HG02885 (cell line): ENCODE measurements around the gene GPR143.
"Not testable (repeated sequence)": the region's sequence is repeated elsewhere in the genome, so short reads cannot be mapped to it uniquely, and the experiment has no call there.

ENCODE experiments used
- ATAC-seq: cut with Tn5 transposase; IDR thresholded peaks from one replicate; pipeline ENCODE4 v1.9.1; 2021; ENCODE audit warnings: mild to moderate bottlenecking; ENCODE audit not compliant: unreplicated experiment, poor library complexity

GPR143 gene

DNA sequence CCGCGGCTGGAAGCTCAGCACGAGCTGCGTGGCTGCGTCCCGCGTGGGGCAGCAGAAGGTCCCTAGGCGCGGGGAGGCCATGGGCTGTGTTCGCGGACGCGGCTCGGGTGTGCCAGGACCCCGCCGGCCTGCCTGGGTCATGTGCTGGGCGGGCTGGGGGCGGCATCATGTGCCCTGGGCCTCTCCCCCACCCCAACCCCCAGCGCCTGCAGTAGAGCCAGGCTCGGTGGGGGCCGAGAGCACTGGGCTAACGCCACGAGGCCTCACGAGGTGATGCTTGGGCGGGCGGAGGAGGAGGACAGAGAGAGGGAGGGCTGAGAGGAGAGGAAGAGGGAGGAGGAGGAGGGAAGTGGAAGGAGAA lies at the start of gene GPR143:
Gene GPR143 (minus strand): TSS at position 111 of the 361 bp plus-strand sequence. CDS start 30 bp downstream, at position 81.
- ATAC-seq: no peak

DNA sequence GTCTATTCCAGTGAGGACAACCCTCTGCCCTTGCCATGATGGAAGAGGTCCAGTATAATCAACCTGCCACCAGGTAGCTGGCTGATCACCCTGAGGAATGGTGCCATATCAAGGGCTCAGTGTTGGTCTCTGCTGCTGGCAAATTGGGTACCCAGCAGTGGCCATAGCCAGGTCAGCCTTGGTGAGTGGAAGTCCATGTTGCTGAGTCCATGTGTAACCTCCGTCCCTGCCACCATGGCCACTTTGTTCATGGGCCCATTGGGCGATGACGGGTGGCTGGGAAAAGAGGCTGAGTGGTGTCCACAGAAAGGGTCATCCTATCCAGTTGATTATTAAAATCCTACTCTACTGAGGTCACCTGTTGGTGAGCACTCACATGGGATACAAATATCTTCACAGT lies 45.4 kb upstream of the GPR143 start:
- ATAC-seq: not testable (repeated sequence)

DNA sequence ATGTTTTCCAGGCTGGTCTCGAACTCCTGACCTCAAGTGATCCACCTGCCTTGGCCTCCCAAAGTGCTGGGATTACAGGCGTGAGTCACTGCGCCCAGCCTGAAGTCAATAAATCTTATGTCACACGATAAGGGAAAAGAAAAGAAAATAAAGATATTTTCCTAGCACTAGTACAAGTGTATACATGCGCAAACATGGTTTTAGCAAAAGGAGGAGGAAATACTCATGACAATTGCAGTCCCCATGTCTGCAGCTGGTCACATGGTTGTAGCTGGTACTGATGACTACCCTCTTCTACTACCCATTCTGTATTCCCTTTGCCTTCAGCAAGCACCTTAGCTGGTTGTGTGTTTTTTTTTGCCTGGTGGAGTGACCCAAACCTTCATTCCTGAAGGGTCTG lies 44.2 kb upstream of the GPR143 start:
- ATAC-seq: not testable (repeated sequence)

DNA sequence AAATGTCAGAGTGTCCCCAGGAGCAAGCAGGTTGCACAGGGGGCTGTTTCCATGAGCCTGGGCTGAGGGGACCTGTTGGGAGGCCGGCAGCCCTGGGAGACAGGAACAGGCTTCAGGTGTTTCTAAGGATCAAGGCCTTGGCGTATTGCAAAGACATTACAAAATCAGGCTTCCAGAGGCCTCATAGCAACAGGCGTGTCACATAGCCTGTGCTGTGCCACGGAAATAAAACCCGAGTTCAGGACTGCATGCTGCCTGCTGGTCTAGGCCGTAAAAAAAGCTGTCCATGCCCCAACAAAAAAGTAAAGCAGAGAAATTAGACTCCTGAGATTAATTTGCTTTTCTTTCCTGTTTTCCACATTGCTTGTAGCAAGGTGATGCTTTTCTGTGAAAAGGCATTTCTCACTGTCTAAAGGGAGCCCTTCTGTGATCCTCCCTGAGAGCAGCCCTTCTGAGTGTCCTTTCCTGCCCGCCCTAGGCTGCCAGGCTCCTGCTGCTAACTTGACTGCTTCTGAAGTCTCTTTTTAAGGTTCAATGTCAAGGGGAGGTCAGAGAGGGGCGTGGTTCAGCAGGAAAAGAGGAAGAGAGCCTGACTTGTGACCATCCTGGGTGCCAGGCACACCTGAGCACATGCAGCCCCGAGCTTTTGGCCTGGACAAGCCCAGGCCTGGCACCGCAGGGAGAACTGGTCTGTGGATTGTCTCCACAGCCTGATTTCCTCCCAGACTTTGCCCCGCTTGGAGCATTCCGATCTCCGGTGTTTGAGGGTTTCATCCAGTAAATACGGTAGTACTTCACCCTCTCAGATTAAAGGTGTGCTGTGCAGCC lies 41.9 kb upstream of the GPR143 start:
- ATAC-seq: no peak

DNA sequence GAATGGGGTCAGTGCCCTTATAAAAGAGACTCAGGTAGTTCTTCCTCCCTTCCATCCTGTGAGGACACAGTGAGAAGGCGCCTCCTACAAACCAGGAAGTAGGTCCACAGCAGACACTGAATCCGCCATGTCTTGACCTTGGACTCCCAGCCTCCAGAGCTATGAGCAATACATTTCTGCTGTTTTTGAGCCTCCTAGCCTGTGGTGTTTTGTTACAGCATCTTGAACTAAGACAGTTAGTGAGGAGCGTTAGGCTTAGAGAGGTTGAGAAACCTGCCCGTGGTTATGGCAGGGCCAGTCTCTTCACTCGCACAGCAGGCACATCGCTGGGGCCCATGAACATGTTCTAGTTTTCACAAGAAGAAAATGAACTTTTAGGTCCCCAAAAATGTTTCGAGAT lies 40.3 kb upstream of the GPR143 start:
- ATAC-seq: no peak

DNA sequence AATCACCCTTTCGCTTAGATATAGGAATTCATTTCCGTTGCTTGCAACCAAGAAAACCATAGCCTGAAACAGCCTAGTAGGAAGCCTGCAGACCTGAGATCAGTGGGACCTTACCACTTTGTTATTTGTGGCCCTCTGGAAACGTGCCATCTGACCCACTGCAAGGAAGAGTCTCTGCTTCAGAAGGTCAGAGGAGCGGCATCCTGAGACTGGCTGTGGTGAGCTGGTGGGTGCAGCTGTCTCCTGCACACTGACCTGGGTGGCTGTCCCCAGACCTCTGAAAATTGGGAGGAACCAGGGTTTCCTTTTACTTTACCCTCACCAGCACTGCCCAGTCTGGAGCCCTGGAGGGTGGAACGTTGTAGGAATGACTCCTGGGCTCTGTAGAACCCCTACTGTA lies 38.8 kb upstream of the GPR143 start:
- ATAC-seq: no peak

DNA sequence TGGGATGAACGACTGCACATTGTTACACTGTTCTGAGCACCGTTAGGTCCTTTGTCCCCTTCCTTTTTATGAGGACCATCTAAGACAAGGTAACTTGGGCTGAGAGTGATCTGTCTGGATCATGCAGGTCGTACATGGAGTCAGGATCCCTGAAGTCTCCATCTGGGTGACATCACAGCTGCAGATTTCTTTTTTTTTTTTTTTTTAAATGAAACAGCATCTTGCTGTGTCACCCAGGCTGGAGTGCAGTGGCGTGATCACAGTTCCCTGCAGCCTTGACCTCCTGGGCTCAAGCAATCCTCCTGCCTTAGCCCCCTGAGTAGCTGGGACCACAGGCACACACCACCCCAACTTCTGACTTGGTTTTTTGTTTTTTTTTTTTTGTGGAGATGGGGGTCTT lies 37.1 kb upstream of the GPR143 start:
- ATAC-seq: no peak

DNA sequence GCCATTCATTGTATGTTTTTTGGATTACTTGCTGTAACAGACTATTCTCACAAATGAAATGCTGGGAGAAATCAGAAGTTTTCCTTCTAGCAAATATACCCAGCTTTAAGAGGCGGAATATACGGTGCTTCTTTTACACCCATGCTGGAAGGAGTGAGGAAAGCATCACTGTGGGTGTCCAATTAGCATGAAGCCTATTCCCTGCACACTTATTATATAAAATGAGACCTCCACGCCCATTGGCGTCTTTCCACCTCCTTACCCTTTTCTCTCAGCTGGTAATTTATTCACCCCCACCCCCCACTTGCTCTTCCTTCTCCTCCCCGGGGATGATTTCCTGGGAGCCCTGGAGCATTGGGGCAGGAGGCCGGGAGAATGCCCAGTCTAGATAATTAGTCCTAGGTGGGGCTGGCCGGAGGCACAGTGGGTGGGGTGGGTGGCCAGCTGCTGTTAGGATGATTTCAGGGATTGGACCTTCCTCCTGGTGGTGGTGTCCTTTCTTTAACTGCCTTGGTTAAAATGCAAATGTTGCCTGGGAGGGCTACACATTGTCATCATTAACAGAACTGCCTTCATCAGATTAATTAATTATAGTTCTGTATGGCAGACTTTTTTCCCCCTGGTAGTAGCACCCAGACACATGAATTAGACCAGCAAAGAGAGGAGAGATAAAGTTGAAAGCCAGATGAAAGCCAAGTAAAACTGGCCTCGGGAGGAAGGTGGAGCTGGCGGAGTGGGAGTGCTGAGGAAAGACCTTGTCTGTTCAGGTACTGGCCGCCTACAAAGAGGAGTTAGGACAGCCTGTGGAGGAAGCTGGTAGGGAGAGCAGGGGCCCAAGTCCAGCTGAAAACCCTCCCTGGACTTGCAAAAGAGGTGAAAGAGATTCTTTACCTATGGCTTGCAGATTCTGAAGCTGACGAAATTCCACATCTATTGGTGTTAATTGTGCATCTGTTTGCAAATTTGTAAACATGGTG lies 32.0 kb upstream of the GPR143 start:
- ATAC-seq: no peak

DNA sequence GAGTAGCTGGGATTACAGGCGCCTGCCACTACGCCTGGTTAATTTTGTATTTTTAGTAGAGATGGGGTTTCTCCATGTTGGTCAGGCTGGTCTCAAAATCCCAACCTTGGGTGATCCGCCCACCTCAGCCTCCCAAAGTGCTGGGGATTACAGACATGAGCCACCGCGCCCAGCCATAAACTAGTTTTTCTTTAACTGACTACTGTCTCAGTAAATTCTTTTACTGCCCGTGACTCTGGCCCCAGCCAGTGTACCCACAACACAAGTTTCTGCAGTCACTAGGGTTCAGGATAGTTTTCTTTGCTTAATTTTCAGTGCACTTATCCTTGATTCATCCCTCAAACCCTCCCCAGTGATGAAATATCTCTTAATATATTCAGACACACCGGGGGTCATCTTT lies 28.8 kb upstream of the GPR143 start:
- ATAC-seq: no peak

DNA sequence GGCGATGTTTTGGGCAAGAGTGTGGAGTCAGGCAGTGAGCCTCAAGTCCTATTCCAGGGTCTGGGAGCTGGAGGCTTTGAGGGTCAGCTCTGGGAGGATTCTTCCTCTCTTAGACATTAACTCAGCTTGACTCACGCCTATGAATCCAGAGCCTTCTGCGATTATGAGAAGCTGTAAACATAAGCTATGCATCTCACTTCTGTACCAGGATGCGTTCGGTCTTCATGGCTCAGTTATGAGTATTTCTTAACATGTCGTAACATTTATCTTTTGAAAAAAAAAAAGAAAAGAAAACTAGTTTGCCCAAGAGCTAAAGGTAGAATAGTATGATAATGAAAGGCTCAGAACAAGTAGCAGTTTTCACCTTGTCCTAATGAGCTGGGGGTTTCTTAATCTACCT lies 25.2 kb upstream of the GPR143 start:
- no peak for ATAC-seq

DNA sequence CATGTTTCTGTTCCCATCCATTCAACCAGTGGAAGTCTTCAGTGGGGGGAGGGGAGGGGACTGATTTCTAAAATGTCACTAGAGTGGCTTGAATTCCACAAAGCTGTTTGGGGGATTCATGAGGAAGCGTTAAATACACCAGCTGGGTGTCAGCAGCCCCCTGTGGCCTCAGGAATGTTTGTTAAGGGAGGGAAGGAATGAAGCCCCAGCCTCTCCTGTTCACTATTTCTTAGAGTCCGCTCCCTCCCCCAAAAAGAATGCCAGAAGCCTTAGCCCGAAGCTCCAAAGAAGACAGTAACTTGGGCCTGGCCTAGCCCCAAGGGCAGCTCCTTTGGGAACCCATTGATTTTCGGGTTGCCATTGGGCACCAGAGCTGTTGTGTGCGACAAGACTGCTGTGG lies 23.9 kb upstream of the GPR143 start:
- no peak for ATAC-seq

DNA sequence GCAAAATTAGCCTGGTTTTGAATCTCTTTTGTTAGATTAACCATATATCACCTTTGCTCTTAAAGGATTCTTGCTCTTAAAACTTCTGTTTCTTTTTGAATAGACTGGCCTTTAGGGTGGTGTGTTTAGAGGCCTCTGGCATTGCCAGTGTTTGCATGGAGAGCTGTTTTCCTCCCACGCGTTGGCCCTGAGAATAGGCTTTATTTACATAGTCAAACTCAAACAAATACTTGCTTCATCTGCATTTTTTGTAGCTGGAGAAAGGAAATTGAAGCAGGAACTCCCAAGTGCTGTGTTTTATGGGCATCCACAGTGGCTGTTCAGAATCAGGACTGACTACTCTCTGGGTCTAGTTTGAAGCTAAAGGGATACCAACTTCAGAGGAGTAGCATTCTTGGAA lies 23.3 kb upstream of the GPR143 start:
- ATAC-seq: no peak

DNA sequence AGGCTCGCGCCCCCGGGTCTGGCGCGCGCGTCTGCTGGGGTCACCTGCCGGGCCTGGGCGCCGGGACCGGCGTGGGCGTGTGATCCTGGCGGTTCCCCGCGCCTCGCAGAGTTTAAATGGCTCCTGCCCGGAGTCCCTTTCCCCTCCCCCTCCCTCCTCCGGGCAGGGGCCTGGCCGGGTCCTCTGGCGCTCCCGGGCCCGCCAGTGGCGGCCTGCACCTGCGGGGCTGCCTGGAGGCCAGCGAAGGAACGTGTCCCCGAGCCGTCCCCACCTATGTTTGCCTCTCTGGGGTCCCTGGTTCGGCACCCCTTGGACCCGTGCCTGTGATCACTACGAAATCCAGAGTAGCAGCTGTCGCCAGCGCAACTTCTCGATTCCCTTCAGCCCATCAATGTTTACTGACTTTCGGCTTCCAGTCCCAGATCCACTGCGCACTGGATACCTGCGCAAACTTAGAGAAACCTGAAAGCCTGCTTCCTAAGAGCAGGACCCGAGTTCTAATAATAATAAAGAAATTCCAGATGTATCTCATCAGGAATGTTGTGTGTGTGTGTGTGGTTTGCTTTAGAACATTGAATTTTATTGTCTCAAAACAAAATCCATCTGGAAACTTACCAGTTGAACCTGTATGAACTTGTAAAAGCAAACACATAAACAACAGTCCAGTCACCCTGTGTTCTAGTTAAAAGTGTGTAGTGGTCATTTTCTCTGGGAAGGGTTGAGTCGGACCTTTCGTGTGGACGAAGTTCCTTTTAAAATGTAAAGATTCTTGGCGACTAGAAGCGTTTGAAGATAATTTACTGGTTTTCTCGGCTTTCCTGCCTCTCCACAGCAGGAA lies 21.4 kb upstream of the GPR143 start:
- ATAC-seq: no peak

DNA sequence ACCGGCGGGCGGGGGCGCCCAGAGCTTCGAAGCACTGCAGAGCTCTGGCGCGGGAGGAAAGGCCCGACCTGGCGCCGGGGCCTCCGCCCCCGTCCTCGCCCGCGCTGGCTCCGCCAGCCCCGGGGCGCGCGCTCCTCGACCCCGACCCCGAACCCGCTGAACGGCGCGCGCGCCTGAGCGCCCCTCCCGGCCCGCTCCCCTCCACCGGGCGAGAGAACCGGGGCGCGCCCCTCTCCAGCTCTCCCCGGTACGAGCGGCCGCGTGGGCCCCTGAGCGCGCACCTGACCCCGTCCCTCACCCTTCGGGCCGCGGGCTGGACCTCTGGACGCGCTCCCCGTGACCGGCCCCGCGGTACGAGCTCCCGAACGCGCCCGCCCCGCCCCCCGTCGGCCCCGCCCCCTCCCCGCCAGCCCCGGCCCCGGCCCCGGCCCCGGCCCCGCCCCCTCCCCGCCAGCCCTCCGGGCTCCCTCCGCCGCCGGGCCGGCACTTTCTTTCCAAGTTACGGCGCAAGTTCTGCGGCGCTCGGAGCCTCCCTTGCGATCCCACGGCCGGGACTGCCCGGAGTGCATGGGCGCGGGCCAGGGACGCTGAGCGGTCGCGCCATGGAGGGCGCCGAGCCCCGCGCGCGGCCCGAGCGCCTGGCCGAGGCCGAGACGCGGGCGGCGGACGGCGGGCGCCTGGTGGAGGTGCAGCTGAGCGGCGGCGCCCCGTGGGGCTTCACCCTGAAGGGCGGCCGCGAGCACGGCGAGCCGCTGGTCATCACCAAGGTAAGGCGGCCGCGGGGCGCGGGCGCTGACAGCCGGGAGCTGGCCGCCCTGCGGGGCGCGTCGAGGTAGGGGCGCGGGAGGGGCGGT lies 20.5 kb upstream of the GPR143 start, which contains the start of gene SHROOM2:
Gene SHROOM2 (plus strand): TSS at position 486 of the 854 bp plus-strand sequence. CDS start 117 bp downstream, at position 603.
- ATAC-seq: no peak

DNA sequence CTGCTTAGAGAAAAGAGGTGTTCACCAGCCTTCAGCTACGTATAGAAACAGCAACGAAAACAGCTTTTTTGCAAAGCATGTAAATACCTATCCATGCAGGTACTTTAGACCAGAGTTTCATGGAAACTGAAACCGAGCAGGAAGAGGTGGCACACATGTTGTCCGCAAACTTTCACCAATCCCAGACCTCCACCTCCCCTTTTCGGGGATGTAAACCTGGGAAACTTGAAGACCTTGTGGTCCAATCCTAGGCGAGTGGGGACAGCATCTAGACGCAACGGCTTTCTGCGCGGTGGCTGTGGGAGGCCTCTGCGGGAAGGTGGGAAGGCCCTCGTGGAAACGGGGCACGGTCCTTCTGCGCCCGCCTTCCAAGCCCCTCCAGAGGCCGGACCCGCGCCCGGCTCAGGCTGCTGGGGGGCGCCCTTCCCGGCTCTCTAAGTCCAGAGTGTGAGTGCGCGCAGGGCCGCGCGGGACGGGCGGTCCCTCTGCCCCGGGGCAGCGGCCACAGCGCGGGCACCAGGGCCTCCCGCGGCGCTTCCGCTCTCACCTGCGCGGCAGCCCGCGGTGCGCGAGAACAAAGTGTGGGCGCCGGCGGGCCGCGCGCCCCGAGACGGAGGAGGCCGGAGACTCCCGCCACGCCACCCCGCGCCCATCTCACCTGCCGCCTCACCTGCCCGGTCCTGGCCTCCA lies 19.8 kb upstream of the GPR143 start:
- no peak for ATAC-seq

DNA sequence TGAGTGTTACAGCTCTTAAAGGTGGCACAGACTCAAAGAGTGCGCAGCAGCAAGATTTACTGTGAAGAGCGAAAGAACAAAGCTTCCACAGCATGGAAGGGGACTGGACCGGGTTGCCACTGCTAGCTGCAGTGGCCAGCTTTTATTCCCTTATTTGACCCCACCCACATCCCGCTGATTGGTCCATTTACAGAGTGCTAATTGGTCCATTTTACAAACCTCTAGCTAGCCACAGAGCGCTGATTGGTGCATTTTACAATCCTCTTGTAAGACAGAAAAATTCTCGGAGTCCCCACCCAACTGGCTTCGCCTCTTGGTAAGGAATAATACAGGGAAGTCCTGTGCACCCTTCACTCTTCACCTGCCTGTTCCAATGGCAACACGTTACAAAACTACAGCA lies 18.7 kb upstream of the GPR143 start:
- ATAC-seq: no peak

DNA sequence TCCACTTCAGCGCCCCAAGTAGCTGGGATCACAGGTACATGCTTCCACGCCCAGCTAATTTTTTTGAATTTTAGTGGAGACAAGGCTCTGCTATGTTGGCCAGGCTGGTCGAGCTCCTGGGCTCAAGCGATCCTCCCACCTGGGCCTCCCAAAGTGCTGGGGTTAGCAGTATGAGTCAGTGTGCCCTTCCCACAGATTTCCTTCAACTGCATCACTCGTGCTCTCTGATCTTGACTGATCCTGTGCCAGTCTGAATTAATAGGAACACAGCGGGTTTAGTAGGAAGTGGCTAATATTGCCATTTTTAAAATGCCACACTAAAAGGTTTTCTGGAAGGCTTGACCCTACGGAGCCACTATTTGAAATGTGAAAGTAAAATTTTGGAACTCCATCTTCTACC lies 16.3 kb upstream of the GPR143 start:
- no peak for ATAC-seq

DNA sequence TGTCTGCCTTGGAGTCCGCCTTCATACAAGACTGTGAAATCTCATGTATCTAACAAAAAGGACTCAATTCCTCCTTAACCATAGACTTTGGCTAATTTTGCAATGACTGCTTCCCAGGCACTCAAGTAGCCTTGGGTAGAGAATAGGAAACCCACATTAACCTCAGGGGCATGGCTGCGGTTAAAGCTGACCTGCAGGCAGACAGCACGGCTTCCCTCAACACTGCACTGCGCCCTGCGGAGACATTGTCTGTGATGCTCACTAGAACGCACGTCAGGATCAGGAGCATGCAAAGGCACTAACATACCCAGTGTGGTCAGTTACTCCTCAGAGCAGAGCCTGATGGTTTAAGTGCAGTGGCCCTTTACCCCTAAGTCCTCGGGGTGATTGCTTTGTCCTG lies 10.3 kb upstream of the GPR143 start:
- no peak for ATAC-seq

DNA sequence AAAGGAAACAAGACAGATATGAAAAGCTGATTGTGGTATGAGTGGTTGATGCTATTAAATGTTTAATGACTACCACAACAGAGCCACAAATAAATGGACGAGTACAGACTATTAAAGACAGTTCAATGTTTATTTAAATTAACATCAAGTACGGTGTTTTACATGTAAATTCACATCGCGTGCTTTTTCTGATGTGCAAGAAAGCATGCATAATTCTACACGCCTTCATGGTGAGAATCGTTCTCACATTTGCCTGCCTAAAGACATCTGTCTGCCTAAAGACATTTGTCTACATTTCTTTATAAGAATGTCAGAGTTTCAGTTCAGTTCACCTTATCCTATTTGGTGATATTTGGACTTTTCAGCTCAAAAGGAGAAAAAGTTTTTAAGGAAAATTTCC lies 7.3 kb upstream of the GPR143 start:
- no peak for ATAC-seq
